ENCODE data around the gene PCDHGA4. TPM values are rescaled to one million over a fixed set of nuclear protein-coding genes. Genes with fewer than 3 reads are reported as not detected.

Gene PCDHGA4
- total RNA-seq, 1 donor from 2014 or later, result 0.72 TPM

DNA sequence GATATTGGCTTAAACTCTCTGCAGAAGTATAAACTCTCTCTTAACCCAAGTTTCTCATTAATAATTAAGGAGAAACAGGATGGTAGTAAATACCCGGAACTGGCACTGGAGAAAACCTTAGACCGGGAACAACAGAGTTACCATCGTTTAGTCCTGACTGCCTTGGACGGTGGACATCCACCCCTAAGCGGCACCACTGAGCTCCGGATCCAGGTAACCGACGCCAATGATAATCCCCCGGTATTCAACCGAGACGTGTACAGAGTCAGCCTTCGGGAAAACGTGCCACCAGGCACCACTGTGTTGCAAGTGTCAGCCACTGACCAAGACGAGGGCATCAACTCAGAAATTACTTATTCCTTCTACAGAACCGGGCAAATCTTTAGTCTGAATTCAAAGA is 43.8 kb downstream of the PCDHGA4 start:
- TF ChIP-seq, protein P1, sequence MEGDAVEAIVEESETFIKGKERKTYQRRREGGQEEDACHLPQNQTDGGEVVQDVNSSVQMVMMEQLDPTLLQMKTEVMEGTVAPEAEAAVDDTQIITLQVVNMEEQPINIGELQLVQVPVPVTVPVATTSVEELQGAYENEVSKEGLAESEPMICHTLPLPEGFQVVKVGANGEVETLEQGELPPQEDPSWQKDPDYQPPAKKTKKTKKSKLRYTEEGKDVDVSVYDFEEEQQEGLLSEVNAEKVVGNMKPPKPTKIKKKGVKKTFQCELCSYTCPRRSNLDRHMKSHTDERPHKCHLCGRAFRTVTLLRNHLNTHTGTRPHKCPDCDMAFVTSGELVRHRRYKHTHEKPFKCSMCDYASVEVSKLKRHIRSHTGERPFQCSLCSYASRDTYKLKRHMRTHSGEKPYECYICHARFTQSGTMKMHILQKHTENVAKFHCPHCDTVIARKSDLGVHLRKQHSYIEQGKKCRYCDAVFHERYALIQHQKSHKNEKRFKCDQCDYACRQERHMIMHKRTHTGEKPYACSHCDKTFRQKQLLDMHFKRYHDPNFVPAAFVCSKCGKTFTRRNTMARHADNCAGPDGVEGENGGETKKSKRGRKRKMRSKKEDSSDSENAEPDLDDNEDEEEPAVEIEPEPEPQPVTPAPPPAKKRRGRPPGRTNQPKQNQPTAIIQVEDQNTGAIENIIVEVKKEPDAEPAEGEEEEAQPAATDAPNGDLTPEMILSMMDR (IDR thresholded peaks at IDR 0.05), result no peak
- H3K9me3 Mint-ChIP-seq (ENCODE audit: low read depth), result peaks cover 29% of the 10 kb centered on the region
- H3K4me1 Mint-ChIP-seq (ENCODE audit: low read depth), result no peaks in the 10 kb centered on the region
- no peak overlapping the region for H3K4me3 Mint-ChIP-seq (ENCODE audit: unreplicated experiment)
- H3K27ac Mint-ChIP-seq (ENCODE audit: unreplicated experiment), result no peak overlapping the region
- peaks cover 13% of the 10 kb centered on the region for H3K36me3 Mint-ChIP-seq (ENCODE audit: low read depth)
- H3K27me3 Mint-ChIP-seq (ENCODE audit: low read depth), result no peaks in the 10 kb centered on the region
- no peak for DNase-seq (ENCODE audit: low spot score)

DNA sequence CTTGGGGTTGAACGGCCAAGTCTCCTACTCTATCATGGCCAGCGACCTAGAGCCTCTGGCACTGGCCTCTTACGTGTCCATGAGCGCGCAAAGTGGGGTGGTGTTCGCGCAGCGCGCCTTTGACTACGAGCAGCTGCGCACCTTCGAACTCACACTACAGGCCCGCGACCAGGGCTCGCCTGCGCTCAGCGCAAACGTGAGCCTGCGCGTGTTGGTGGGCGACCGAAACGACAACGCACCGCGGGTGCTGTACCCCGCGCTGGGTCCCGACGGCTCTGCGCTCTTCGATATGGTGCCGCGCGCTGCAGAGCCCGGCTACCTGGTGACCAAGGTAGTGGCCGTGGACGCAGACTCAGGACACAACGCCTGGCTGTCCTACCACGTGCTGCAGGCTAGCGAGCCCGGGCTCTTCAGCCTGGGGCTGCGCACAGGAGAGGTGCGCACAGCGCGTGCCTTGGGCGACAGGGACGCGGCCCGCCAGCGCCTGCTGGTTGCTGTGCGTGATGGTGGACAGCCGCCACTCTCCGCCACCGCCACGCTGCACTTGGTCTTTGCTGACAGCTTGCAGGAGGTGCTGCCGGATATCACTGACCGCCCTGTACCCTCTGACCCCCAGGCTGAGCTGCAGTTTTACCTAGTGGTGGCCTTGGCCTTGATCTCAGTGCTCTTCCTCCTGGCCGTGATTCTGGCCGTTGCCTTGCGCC is 44.9 kb downstream of the PCDHGA4 start:
- Mint-ChIP-seq H3K27me3 (ENCODE audit: low read depth) (no peaks in the 10 kb centered on the region), H3K9me3 (ENCODE audit: low read depth) (peaks cover 30% of the 10 kb centered on the region), H3K36me3 (ENCODE audit: low read depth) (peaks cover 15% of the 10 kb centered on the region), H3K4me3 (ENCODE audit: unreplicated experiment) (no peak overlapping the region), H3K27ac (ENCODE audit: unreplicated experiment) (no peak overlapping the region), H3K4me1 (ENCODE audit: low read depth) (no peaks in the 10 kb centered on the region)
- DNase-seq (ENCODE audit: low spot score), result peak; percentile 82
- TF ChIP-seq, protein P1 (IDR thresholded peaks at IDR 0.05), result no peak

DNA sequence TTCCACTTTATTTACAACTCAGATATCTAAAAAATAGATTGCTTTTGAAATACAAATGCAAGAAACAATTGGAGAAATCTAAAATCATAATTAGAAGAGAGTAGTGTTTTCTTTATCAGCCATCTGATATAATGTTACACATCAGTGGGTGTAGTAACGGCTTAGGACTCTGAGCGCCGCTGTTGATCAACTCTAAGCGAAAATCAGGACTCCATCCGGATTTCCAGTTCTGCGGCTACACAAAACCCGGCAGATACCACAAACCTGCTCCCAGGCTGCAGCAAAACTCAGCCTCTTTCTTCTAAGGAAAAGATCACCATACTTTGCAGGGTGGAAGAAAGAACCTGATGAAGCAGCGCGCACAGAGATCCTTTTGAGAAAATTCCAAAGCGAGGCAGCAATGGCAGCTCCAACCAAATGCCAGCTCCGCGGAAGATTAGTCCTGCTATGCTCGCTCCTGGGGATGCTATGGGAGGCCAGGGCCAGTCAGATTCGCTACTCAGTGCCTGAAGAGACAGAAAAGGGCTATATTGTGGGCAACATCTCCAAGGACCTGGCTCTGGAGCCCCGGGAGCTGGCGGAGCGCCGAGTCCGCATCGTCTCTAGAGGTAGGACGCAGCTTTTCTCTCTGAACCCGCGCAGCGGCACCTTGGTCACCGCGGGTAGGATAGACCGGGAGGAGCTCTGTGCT is 47.9 kb downstream of the PCDHGA4 start, which contains the start of gene PCDHGA9:
Gene PCDHGA9, plus strand, starts transcription at position 226 of the 691 bp plus-strand sequence. Its CDS starts 175 bp downstream, at position 401.
- peaks cover 13% of the 10 kb centered on the region for H3K36me3 Mint-ChIP-seq (ENCODE audit: low read depth)

DNA sequence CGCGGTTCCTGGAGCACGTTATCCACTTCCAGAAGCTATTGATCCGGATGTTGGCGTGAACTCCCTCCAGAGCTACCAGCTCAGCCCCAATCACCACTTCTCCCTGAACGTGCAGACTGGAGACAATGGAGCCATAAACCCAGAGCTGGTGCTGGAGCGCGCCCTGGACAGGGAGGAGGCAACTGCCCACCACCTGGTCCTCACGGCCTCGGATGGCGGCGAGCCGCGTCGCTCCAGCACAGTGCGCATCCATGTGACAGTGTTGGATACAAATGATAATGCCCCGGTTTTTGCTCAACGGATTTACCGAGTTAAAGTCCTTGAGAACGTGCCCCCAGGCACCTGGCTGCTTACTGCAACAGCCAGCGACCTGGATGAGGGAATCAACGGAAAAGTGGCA is 48.6 kb downstream of the PCDHGA4 start:
- Mint-ChIP-seq H3K9me3 (ENCODE audit: low read depth) (peaks cover 25% of the 10 kb centered on the region), H3K36me3 (ENCODE audit: low read depth) (peaks cover 18% of the 10 kb centered on the region), H3K27me3 (ENCODE audit: low read depth) (no peaks in the 10 kb centered on the region), H3K27ac (ENCODE audit: unreplicated experiment) (no peak overlapping the region), H3K4me1 (ENCODE audit: low read depth) (peaks cover 9% of the 10 kb centered on the region), H3K4me3 (ENCODE audit: unreplicated experiment) (no peak overlapping the region)
- TF ChIP-seq, protein P1 (IDR thresholded peaks at IDR 0.05), result no peak
- DNase-seq (ENCODE audit: low spot score), result no peak

More for the DNA sequence above, 47.9 kb downstream of the PCDHGA4 start, which contains the start of gene PCDHGA9:
- H3K4me1 Mint-ChIP-seq (ENCODE audit: low read depth), result peaks cover 4% of the 10 kb centered on the region
- no peak within 1 kb of the TSS for H3K27ac Mint-ChIP-seq (ENCODE audit: unreplicated experiment)
- H3K4me3 Mint-ChIP-seq (ENCODE audit: unreplicated experiment), result no peak within 1 kb of the TSS
- H3K27me3 Mint-ChIP-seq (ENCODE audit: low read depth), result no peaks in the 10 kb centered on the region
- TF ChIP-seq, protein P1 (IDR thresholded peaks at IDR 0.05), result peak; percentile 46
- DNase-seq (ENCODE audit: low spot score), result no peak
- peaks cover 22% of the 10 kb centered on the region for H3K9me3 Mint-ChIP-seq (ENCODE audit: low read depth)

Other genes with a start within 250 kb of the PCDHGA4 start
- gene PCDHB4, start 233.2 kb upstream of the PCDHGA4 start, total RNA-seq, result 2.0 to 5.4 TPM (median 2.0 TPM) in 3 replicates
- 6.6 to 11.4 TPM (median 10.2 TPM) in 3 replicates for gene PCDHB5, start 219.8 kb upstream of the PCDHGA4 start, total RNA-seq
- gene PCDHB6, start 205.0 kb upstream of the PCDHGA4 start, total RNA-seq, result 1.2 to 3.1 TPM (median 1.2 TPM) in 3 replicates
- 1.1 to 2.5 TPM (median 1.2 TPM) in 3 replicates for gene PCDHB7, start 182.4 kb upstream of the PCDHGA4 start, total RNA-seq
- 1.1 to 3.1 TPM (median 1.7 TPM) in 3 replicates for gene PCDHB8, start 177.2 kb upstream of the PCDHGA4 start, total RNA-seq
- gene PCDHB16, start 172.6 kb upstream of the PCDHGA4 start, total RNA-seq, result 4.3 to 6.1 TPM (median 5.9 TPM) in 3 replicates
- gene PCDHB9, start 167.9 kb upstream of the PCDHGA4 start, total RNA-seq, result 3.1 to 4.8 TPM (median 3.7 TPM) in 3 replicates
- 3.8 to 5.3 TPM (median 4.3 TPM) in 3 replicates for gene PCDHB10, start 162.7 kb upstream of the PCDHGA4 start, total RNA-seq
- 0.90 to 2.4 TPM (median 1.3 TPM) in 3 replicates for gene PCDHB11, start 155.4 kb upstream of the PCDHGA4 start, total RNA-seq
- gene PCDHB12, start 146.3 kb upstream of the PCDHGA4 start, total RNA-seq, result 1.5 to 2.4 TPM (median 1.7 TPM) in 3 replicates
- gene PCDHB13, start 141.1 kb upstream of the PCDHGA4 start, total RNA-seq, result 2.4 to 2.9 TPM (median 2.9 TPM) in 3 replicates
- 2.7 to 4.9 TPM (median 4.0 TPM) in 3 replicates for gene PCDHB14, start 131.7 kb upstream of the PCDHGA4 start, total RNA-seq
- 1.7 to 4.3 TPM (median 1.9 TPM) in 3 replicates for gene PCDHB15, start 109.6 kb upstream of the PCDHGA4 start, total RNA-seq
- 0.15 to 0.48 TPM (median 0.41 TPM) in 3 replicates for gene SLC25A2, start 51.0 kb upstream of the PCDHGA4 start, total RNA-seq
- 66.4 to 73.3 TPM (median 69.7 TPM) in 3 replicates for gene TAF7, start 34.2 kb upstream of the PCDHGA4 start, total RNA-seq
- 0.10 to 0.23 TPM (median 0.15 TPM) in 3 replicates for gene PCDHGA1, start 24.5 kb upstream of the PCDHGA4 start, total RNA-seq
- 0.19 to 0.30 TPM (median 0.23 TPM) in 3 replicates for gene PCDHGA2, start 16.3 kb upstream of the PCDHGA4 start, total RNA-seq
- 0.12 to 0.51 TPM (median 0.28 TPM) in 3 replicates for gene PCDHGA3, start 11.2 kb upstream of the PCDHGA4 start, total RNA-seq
- 2.4 to 2.7 TPM (median 2.7 TPM) in 3 replicates for gene PCDHGB1, start 4.9 kb upstream of the PCDHGA4 start, total RNA-seq
- 0.95 to 1.8 TPM (median 1.0 TPM) in 3 replicates for gene PCDHGB2, start 5.0 kb downstream of the PCDHGA4 start, total RNA-seq
- gene PCDHGA5, start 9.1 kb downstream of the PCDHGA4 start, total RNA-seq, result 0.15 to 0.48 TPM (median 0.27 TPM) in 3 replicates
- gene PCDHGB3, start 15.2 kb downstream of the PCDHGA4 start, total RNA-seq, result 0.21 to 0.36 TPM (median 0.30 TPM) in 3 replicates
- 0.38 to 0.65 TPM (median 0.45 TPM) in 3 replicates for gene PCDHGA6, start 18.9 kb downstream of the PCDHGA4 start, total RNA-seq
- gene PCDHGA7, start 27.7 kb downstream of the PCDHGA4 start, total RNA-seq, result 0.17 to 0.31 TPM (median 0.28 TPM) in 3 replicates
- gene PCDHGB4, start 32.7 kb downstream of the PCDHGA4 start, total RNA-seq, result 12.6 to 14.2 TPM (median 14.2 TPM) in 3 replicates
- 0.47 to 0.59 TPM (median 0.51 TPM) in 3 replicates for gene PCDHGA8, start 37.6 kb downstream of the PCDHGA4 start, total RNA-seq
- 1.0 to 1.6 TPM (median 1.1 TPM) in 3 replicates for gene PCDHGB5, start 42.9 kb downstream of the PCDHGA4 start, total RNA-seq
- 0.97 to 3.6 TPM (median 1.4 TPM) in 3 replicates for gene PCDHGA9, start 47.8 kb downstream of the PCDHGA4 start, total RNA-seq
- gene PCDHGB6, start 53.0 kb downstream of the PCDHGA4 start, total RNA-seq, result 52.4 to 64.2 TPM (median 56.8 TPM) in 3 replicates
- gene PCDHGA10, start 58.0 kb downstream of the PCDHGA4 start, total RNA-seq, result 14.9 to 17.4 TPM (median 15.8 TPM) in 3 replicates
- gene PCDHGB7, start 62.7 kb downstream of the PCDHGA4 start, total RNA-seq, result 3.5 to 5.4 TPM (median 4.3 TPM) in 3 replicates
- 1.3 to 2.4 TPM (median 1.4 TPM) in 3 replicates for gene PCDHGA11, start 66.0 kb downstream of the PCDHGA4 start, total RNA-seq
- 0.64 to 2.2 TPM (median 0.75 TPM) in 3 replicates for gene PCDHGA12, start 75.5 kb downstream of the PCDHGA4 start, total RNA-seq
- 68.9 to 91.8 TPM (median 90.8 TPM) in 3 replicates for gene PCDHGC3, start 120.9 kb downstream of the PCDHGA4 start, total RNA-seq
- 0.72 to 1.8 TPM (median 1.1 TPM) in 3 replicates for gene PCDHGC4, start 130.0 kb downstream of the PCDHGA4 start, total RNA-seq
- 1.7 to 3.6 TPM (median 2.0 TPM) in 3 replicates for gene PCDHGC5, start 134.1 kb downstream of the PCDHGA4 start, total RNA-seq